SK-N-SH (cell line): ENCODE results near the gene GPER1. TPM values are rescaled to one million over a fixed set of nuclear protein-coding genes. Genes with fewer than 3 reads are reported as not detected.

ENCODE experiments used
- CTCF ChIA-PET: fragments of 300-600, 350-600 bp; formaldehyde crosslinking; extraction: SDS; loops from one replicate; lab custom pipeline; 2021; lab: Yijun Ruan, JAX
- POLR2A ChIA-PET: fragments of 350-600 bp; sonication (Branson Sonifier 250); formaldehyde crosslinking; extraction: SDS; loops from one replicate; lab custom pipeline; 2020; ENCODE audit warnings: antibody characterized with exemption, inconsistent platforms; lab: Yijun Ruan, JAX
- DNase-seq: peaks from one replicate; pipeline ENCODE4 v3.0.0; 2012
- H2AFZ ChIP-seq: fragments of 200-600 bp; sonication (generic); 2 replicates; pipeline ENCODE4 v1.8.1; 2016; ENCODE audit warnings: antibody characterized with exemption, mild to moderate bottlenecking, low read depth
- H3F3A ChIP-seq: fragments of 200-600 bp; sonication (generic); replicated peaks from 2 replicates; pipeline ENCODE3; 2016; ENCODE audit warnings: antibody characterized with exemption, mild to moderate bottlenecking; ENCODE audit not compliant: insufficient read depth
- H3K27ac ChIP-seq, 2 experiments: fragments of 200-500 bp in 1 of 2; fragments of 200-600 bp in 1 of 2; sonication (Bioruptor generic) in 1 of 2; sonication (generic), shearing (Covaris generic) in 1 of 2; 2 replicates each; pipeline versions ENCODE4 v1.5.1 to v1.6.1; 2014 to 2016; ENCODE audit warnings: low read depth in 2 of 2, inconsistent platforms in 1 of 2, low read length in 1 of 2, mild to moderate bottlenecking in 1 of 2, mixed read lengths in 1 of 2
- H3K27me3 ChIP-seq: fragments of 200-600 bp; sonication (generic), shearing (Covaris generic); 2 replicates; pipeline ENCODE4 v1.6.1; 2016; ENCODE audit warnings: mixed run types; ENCODE audit not compliant: insufficient read depth
- H3K36me3 ChIP-seq, 2 experiments: fragments of 200-500 bp in 1 of 2; fragments of 200-600 bp in 1 of 2; sonication (Bioruptor generic) in 1 of 2; sonication (generic) in 1 of 2; replicated peaks in 1 of 2; 2 replicates each; pipeline versions ENCODE3 to v1.5.1; 2014 to 2016; ENCODE audit warnings: low read length in 1 of 2, mild to moderate bottlenecking in 1 of 2; ENCODE audit not compliant: insufficient read depth in 2 of 2, control insufficient read depth in 1 of 2
- H3K4me1 ChIP-seq, 2 experiments: fragments of 200-500 bp in 1 of 2; fragments of 200-600 bp in 1 of 2; sonication (Bioruptor generic) in 1 of 2; sonication (generic), shearing (Covaris generic) in 1 of 2; 2 replicates each; pipeline versions ENCODE4 v1.5.1 to v1.6.1; 2014 to 2016; ENCODE audit warnings: low read depth in 1 of 2, low read length in 1 of 2, mixed run types in 1 of 2; ENCODE audit not compliant: insufficient read depth in 2 of 2, control insufficient read depth in 1 of 2
- H3K4me2 ChIP-seq: fragments of 200-600 bp; sonication (generic), shearing (Covaris generic); 2 replicates; pipeline ENCODE4 v1.6.1; 2017; ENCODE audit warnings: mixed run types
- H3K4me3 ChIP-seq, 2 experiments: fragments of 200-500 bp in 1 of 2; fragments of 200-600 bp in 1 of 2; sonication (Bioruptor generic) in 1 of 2; sonication (generic), shearing (Covaris generic) in 1 of 2; 2 replicates each; pipeline versions ENCODE4 v1.5.1 to v1.8.1; 2014 to 2016; ENCODE audit warnings: low read depth in 2 of 2, inconsistent platforms in 1 of 2, low read length in 1 of 2, mild to moderate bottlenecking in 1 of 2, mixed read lengths in 1 of 2, moderate library complexity in 1 of 2
- H3K79me2 ChIP-seq: fragments of 200-600 bp; sonication (generic); 2 replicates; pipeline ENCODE4 v1.8.1; 2017; ENCODE audit warnings: mild to moderate bottlenecking; ENCODE audit not compliant: insufficient read depth
- H3K9ac ChIP-seq: fragments of 200-600 bp; sonication (generic); 2 replicates; pipeline ENCODE4 v1.6.1; 2017; ENCODE audit warnings: mixed run types
- H3K9me2 ChIP-seq: fragments of 200-600 bp; sonication (generic); 2 replicates; pipeline ENCODE4 v1.6.1; 2017; ENCODE audit warnings: mixed run types
- H3K9me3 ChIP-seq: fragments of 200-600 bp; sonication (generic); 2 replicates; pipeline ENCODE4 v1.6.1; 2017; ENCODE audit warnings: mixed run types, mild to moderate bottlenecking, moderate library complexity
- H4K20me1 ChIP-seq: fragments of 200-600 bp; sonication (generic); 2 replicates; pipeline ENCODE4 v1.6.1; 2017; ENCODE audit warnings: mild to moderate bottlenecking, mixed run types; ENCODE audit not compliant: insufficient read depth
- CHD2 ChIP-seq: fragments of 150-350 bp; IDR thresholded peaks from 2 replicates; pipeline ENCODE4 v1.6.1; 2018; ENCODE audit warnings: low read length; ENCODE audit not compliant: partially characterized antibody
- FOSL2 ChIP-seq: IDR thresholded peaks from 2 replicates; pipeline ENCODE4 v1.4.0; 2012; ENCODE audit warnings: low read depth, mild to moderate bottlenecking, moderate library complexity, borderline replicate concordance
- FOXM1 ChIP-seq: IDR thresholded peaks from 2 replicates; pipeline ENCODE4 v1.4.0; 2012; ENCODE audit warnings: low read depth, mild to moderate bottlenecking
- GABPA ChIP-seq: IDR thresholded peaks from 2 replicates; pipeline ENCODE4 v1.4.0; 2012; ENCODE audit warnings: low read depth, mild to moderate bottlenecking
- JUND ChIP-seq: IDR thresholded peaks from 2 replicates; pipeline ENCODE4 v1.4.0; 2012
- MEF2A ChIP-seq: IDR thresholded peaks from 2 replicates; pipeline ENCODE4 v1.4.0; 2012; ENCODE audit warnings: low read depth, borderline replicate concordance
- POLR2AphosphoS5 ChIP-seq: IDR thresholded peaks from 2 replicates; pipeline ENCODE4 v1.6.1; 2012; ENCODE audit warnings: low read depth, low read length
- RCOR1 ChIP-seq: fragments of 150-350 bp; IDR thresholded peaks from 2 replicates; pipeline ENCODE4 v1.6.1; 2017; ENCODE audit warnings: antibody characterized with exemption, low read length
- RFX5 ChIP-seq: IDR thresholded peaks from 2 replicates; pipeline ENCODE4 v1.6.1; 2012; ENCODE audit warnings: mild to moderate bottlenecking, improper control_type of control experiment, low read length
- SIN3A ChIP-seq: IDR thresholded peaks from 2 replicates; pipeline ENCODE4 v1.6.1; 2012; ENCODE audit warnings: low read depth, mild to moderate bottlenecking, low read length, moderate library complexity, borderline replicate concordance
- SMC3 ChIP-seq: IDR thresholded peaks from 2 replicates; pipeline ENCODE4 v1.6.1; 2012; ENCODE audit warnings: low read depth, low read length, improper control_type of control experiment
- TAF1 ChIP-seq: IDR thresholded peaks from 2 replicates; pipeline ENCODE4 v1.6.1; 2012; ENCODE audit warnings: low read depth, mild to moderate bottlenecking, low read length, moderate library complexity, borderline replicate concordance
- WGBS: methylation state at CpG from one replicate; pipeline ENCODE4 v1.1.6; 2017; ENCODE audit warnings: low lambda C conversion rate; 5-methylcytosine and 5-hydroxymethylcytosine counted together
- polyA plus RNA-seq, 3 experiments: library from polyadenylated mRNA; depleted of rRNA; stranded (reverse); fragments of >200 nt; gene quantifications; 2 replicates each; pipeline ENCODE4 v1.2.3, GENCODE V29; 2012
- TF ChIP-seq, protein P1 (sequence below): IDR thresholded peaks from 2 replicates; pipeline ENCODE4 v1.6.1; 2012; ENCODE audit warnings: mild to moderate bottlenecking, low read depth, low read length, moderate library complexity
- TF ChIP-seq, protein P2 (sequence below): IDR thresholded peaks from 2 replicates; pipeline ENCODE4 v1.4.0; 2012; ENCODE audit warnings: low read depth, borderline replicate concordance
- TF ChIP-seq, protein P3 (sequence below): IDR thresholded peaks from 2 replicates; pipeline ENCODE4 v1.4.0; 2012; ENCODE audit warnings: low read depth, borderline replicate concordance

The GPER1 gene
- polyA plus RNA-seq, 1 of the 3 experiments (the other 2 are of a cell fraction), result 6.4 TPM

DNA sequence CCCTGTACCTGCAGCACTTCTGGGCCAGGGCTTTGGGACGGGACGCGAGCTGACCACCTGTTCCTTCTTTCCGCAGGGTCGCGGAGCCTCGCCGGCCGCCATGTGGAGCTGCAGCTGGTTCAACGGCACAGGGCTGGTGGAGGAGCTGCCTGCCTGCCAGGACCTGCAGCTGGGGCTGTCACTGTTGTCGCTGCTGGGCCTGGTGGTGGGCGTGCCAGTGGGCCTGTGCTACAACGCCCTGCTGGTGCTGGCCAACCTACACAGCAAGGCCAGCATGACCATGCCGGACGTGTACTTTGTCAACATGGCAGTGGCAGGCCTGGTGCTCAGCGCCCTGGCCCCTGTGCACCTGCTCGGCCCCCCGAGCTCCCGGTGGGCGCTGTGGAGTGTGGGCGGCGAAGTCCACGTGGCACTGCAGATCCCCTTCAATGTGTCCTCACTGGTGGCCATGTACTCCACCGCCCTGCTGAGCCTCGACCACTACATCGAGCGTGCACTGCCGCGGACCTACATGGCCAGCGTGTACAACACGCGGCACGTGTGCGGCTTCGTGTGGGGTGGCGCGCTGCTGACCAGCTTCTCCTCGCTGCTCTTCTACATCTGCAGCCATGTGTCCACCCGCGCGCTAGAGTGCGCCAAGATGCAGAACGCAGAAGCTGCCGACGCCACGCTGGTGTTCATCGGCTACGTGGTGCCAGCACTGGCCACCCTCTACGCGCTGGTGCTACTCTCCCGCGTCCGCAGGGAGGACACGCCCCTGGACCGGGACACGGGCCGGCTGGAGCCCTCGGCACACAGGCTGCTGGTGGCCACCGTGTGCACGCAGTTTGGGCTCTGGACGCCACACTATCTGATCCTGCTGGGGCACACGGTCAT, 30.3 kb upstream of the GPER1 start:
- Histone ChIP-seq H3K9me2 (no peaks in the 10 kb centered on the region), H3K9me3 (no peaks in the 10 kb centered on the region), H3K79me2 (no peaks in the 10 kb centered on the region; the same call in 1 of the 2 replicates), H4K20me1 (peaks cover 13% of the 10 kb centered on the region; the same call in 1 of the 2 replicates), H3K4me2 (no peak overlapping the region)
- POLR2A ChIA-PET, result no interaction called here
- TF ChIP-seq, protein P1, sequence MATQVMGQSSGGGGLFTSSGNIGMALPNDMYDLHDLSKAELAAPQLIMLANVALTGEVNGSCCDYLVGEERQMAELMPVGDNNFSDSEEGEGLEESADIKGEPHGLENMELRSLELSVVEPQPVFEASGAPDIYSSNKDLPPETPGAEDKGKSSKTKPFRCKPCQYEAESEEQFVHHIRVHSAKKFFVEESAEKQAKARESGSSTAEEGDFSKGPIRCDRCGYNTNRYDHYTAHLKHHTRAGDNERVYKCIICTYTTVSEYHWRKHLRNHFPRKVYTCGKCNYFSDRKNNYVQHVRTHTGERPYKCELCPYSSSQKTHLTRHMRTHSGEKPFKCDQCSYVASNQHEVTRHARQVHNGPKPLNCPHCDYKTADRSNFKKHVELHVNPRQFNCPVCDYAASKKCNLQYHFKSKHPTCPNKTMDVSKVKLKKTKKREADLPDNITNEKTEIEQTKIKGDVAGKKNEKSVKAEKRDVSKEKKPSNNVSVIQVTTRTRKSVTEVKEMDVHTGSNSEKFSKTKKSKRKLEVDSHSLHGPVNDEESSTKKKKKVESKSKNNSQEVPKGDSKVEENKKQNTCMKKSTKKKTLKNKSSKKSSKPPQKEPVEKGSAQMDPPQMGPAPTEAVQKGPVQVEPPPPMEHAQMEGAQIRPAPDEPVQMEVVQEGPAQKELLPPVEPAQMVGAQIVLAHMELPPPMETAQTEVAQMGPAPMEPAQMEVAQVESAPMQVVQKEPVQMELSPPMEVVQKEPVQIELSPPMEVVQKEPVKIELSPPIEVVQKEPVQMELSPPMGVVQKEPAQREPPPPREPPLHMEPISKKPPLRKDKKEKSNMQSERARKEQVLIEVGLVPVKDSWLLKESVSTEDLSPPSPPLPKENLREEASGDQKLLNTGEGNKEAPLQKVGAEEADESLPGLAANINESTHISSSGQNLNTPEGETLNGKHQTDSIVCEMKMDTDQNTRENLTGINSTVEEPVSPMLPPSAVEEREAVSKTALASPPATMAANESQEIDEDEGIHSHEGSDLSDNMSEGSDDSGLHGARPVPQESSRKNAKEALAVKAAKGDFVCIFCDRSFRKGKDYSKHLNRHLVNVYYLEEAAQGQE, result no peak
- TF ChIP-seq POLR2AphosphoS5, result no peak
- TF ChIP-seq FOSL2, result no peak
- TF ChIP-seq RCOR1, result no peak
- TF ChIP-seq TAF1, result no peak
- no peak for TF ChIP-seq GABPA
- no peak for TF ChIP-seq SMC3
- no peak for TF ChIP-seq SIN3A
- TF ChIP-seq, protein P2, sequence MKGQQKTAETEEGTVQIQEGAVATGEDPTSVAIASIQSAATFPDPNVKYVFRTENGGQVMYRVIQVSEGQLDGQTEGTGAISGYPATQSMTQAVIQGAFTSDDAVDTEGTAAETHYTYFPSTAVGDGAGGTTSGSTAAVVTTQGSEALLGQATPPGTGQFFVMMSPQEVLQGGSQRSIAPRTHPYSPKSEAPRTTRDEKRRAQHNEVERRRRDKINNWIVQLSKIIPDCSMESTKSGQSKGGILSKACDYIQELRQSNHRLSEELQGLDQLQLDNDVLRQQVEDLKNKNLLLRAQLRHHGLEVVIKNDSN, result no peak
- no peak for TF ChIP-seq RFX5
- no peak for TF ChIP-seq FOXM1
- no peak for TF ChIP-seq JUND
- TF ChIP-seq, protein P3, sequence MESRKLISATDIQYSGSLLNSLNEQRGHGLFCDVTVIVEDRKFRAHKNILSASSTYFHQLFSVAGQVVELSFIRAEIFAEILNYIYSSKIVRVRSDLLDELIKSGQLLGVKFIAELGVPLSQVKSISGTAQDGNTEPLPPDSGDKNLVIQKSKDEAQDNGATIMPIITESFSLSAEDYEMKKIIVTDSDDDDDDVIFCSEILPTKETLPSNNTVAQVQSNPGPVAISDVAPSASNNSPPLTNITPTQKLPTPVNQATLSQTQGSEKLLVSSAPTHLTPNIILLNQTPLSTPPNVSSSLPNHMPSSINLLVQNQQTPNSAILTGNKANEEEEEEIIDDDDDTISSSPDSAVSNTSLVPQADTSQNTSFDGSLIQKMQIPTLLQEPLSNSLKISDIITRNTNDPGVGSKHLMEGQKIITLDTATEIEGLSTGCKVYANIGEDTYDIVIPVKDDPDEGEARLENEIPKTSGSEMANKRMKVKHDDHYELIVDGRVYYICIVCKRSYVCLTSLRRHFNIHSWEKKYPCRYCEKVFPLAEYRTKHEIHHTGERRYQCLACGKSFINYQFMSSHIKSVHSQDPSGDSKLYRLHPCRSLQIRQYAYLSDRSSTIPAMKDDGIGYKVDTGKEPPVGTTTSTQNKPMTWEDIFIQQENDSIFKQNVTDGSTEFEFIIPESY, result no peak
- no peak for TF ChIP-seq CHD2
- no peak for TF ChIP-seq MEF2A
- TF ChIP-seq, all 33 proteins: peak for 0
- WGBS, result 97% methylated on average over 55 of the region's 62 CpGs
- Histone ChIP-seq H3K36me3 (peaks cover 0 to 3% of the 10 kb centered on the region in 2 experiments), H3K27ac (no peak overlapping the region), H2AFZ (no peak overlapping the region), H3K4me1 (peaks cover 0 to 34% of the 10 kb centered on the region in 2 experiments; a peak in 1 of 4 replicates), H3F3A (no peaks in the 10 kb centered on the region), H3K4me3 (no peak overlapping the region), H3K9ac (no peak overlapping the region), H3K27me3 (no peaks in the 10 kb centered on the region)
- DNase-seq, result no peak
- CTCF ChIA-PET, result interaction anchor here (1.7 to 27.8 kb wide), 4 partner anchors 9 to 62 kb away, joined by 8 to 756 read pairs (median 90); partner anchors contain the start of gene GPR146
